Mesenchymal stem cell (in vitro differentiated cells and primary cell): ENCODE data around the gene IL27RA.
"Not testable (repeated sequence)": the region's sequence is repeated elsewhere in the genome, so short reads cannot be mapped to it uniquely, and the experiment has no call there.

Experiments
- DNase-seq: peaks from one replicate; pipeline ENCODE4 v3.0.0-alpha.2; 2013
- H2AFZ ChIP-seq: one replicate; pipeline ENCODE4 v1.6.1; 2013; ENCODE audit warnings: low read depth, mild to moderate bottlenecking, control low read depth, inconsistent platforms, low read length, moderate library complexity
- H2AK5ac ChIP-seq: 2 replicates; pipeline ENCODE4 v1.6.1; 2013; ENCODE audit warnings: low read length, moderate library complexity, mild to moderate bottlenecking, inconsistent platforms; ENCODE audit not compliant: severe bottlenecking
- H2BK120ac ChIP-seq: one replicate; pipeline ENCODE4 v1.6.1; 2013; ENCODE audit warnings: low read depth, mild to moderate bottlenecking, inconsistent platforms, low read length, moderate library complexity
- H2BK12ac ChIP-seq, 2 experiments: one replicate each; pipeline ENCODE4 v1.6.1; 2013; ENCODE audit warnings: inconsistent platforms in 2 of 2, low read length in 2 of 2, mild to moderate bottlenecking in 2 of 2, moderate library complexity in 2 of 2, control low read depth in 1 of 2
- H2BK15ac ChIP-seq: one replicate; pipeline ENCODE4 v1.6.1; 2013; ENCODE audit warnings: mild to moderate bottlenecking, low read depth, inconsistent platforms; ENCODE audit not compliant: poor library complexity, severe bottlenecking
- H2BK5ac ChIP-seq: 2 replicates; pipeline ENCODE4 v1.6.1; 2013; ENCODE audit warnings: low read depth, mild to moderate bottlenecking, low read length, control low read depth, inconsistent platforms; ENCODE audit not compliant: poor library complexity, severe bottlenecking
- H3K14ac ChIP-seq, 2 experiments: one replicate each; pipeline ENCODE4 v1.6.1; 2013; ENCODE audit warnings: inconsistent platforms in 2 of 2, low read length in 2 of 2, control low read depth in 1 of 2, mild to moderate bottlenecking in 1 of 2, moderate library complexity in 1 of 2
- H3K18ac ChIP-seq, 2 experiments: one replicate each; pipeline ENCODE4 v1.6.1; 2013; ENCODE audit warnings: inconsistent platforms in 2 of 2, low read length in 2 of 2, control low read depth in 1 of 2, low read depth in 1 of 2, mild to moderate bottlenecking in 1 of 2
- H3K23ac ChIP-seq, 2 experiments: one replicate each; pipeline ENCODE4 v1.6.1; 2013; ENCODE audit warnings: inconsistent platforms in 2 of 2, low read length in 2 of 2, mild to moderate bottlenecking in 2 of 2, moderate library complexity in 2 of 2, control low read depth in 1 of 2
- H3K27ac ChIP-seq: 2 replicates; pipeline ENCODE4 v1.5.1; 2013; ENCODE audit warnings: mild to moderate bottlenecking, moderate library complexity, low read length, control low read depth, inconsistent platforms; ENCODE audit not compliant: poor library complexity, severe bottlenecking
- H3K27me3 ChIP-seq, 2 experiments: 2 replicates each; pipeline versions ENCODE4 v1.6.1 to v1.7.0; 2013; ENCODE audit warnings: low read length in 2 of 2, mild to moderate bottlenecking in 2 of 2, moderate library complexity in 2 of 2, control low read depth in 1 of 2, inconsistent platforms in 1 of 2; ENCODE audit not compliant: control insufficient read depth in 1 of 2, insufficient read depth in 1 of 2
- H3K36me3 ChIP-seq, 2 experiments: 2 replicates each; pipeline versions ENCODE4 v1.6.1 to v1.7.0; 2013; ENCODE audit warnings: low read length in 2 of 2, control low read depth in 1 of 2, inconsistent platforms in 1 of 2, low read depth in 1 of 2, mild to moderate bottlenecking in 1 of 2; ENCODE audit not compliant: insufficient read depth in 2 of 2, control insufficient read depth in 1 of 2
- H3K4ac ChIP-seq, 2 experiments: one replicate each; pipeline ENCODE4 v1.6.1; 2013; ENCODE audit warnings: inconsistent platforms in 2 of 2, low read length in 2 of 2, mild to moderate bottlenecking in 2 of 2, moderate library complexity in 2 of 2, control low read depth in 1 of 2, low read depth in 1 of 2
- H3K4me1 ChIP-seq: 2 replicates; pipeline ENCODE4 v1.6.1; 2013; ENCODE audit warnings: low read depth, low read length, control low read depth; ENCODE audit not compliant: control insufficient read depth, insufficient read depth
- H3K4me2 ChIP-seq: 2 replicates; pipeline ENCODE4 v1.6.1; 2013; ENCODE audit warnings: low read length, mild to moderate bottlenecking, inconsistent platforms; ENCODE audit not compliant: poor library complexity, severe bottlenecking
- H3K4me3 ChIP-seq, 2 experiments: 2 replicates each; pipeline versions ENCODE4 v1.5.1 to v1.7.0; 2013; ENCODE audit warnings: low read length in 2 of 2, mild to moderate bottlenecking in 2 of 2, control low read depth in 1 of 2, low read depth in 1 of 2; ENCODE audit not compliant: insufficient read depth in 1 of 2
- H3K79me1 ChIP-seq: replicated peaks from 2 replicates; pipeline ENCODE4 v1.6.1; 2013; ENCODE audit warnings: mild to moderate bottlenecking, control low read depth, low read length, inconsistent platforms; ENCODE audit not compliant: poor library complexity, severe bottlenecking
- H3K9ac ChIP-seq: 2 replicates; pipeline ENCODE4 v1.7.0; 2013; ENCODE audit warnings: mild to moderate bottlenecking, low read length, moderate library complexity
- H3K9me3 ChIP-seq: 2 replicates; pipeline ENCODE4 v1.7.0; 2013; ENCODE audit warnings: mild to moderate bottlenecking, low read length; ENCODE audit not compliant: control insufficient read depth
- H4K8ac ChIP-seq: one replicate; pipeline ENCODE4 v1.6.1; 2013; ENCODE audit warnings: inconsistent platforms, mild to moderate bottlenecking, low read length, moderate library complexity
- H4K91ac ChIP-seq: one replicate; pipeline ENCODE4 v1.6.1; 2013; ENCODE audit warnings: mild to moderate bottlenecking, low read length, inconsistent platforms
- WGBS: methylation state at CpG from one replicate; pipeline ENCODE4 v1.1.7; 2013; ENCODE audit warnings: mixed read lengths; 5-methylcytosine and 5-hydroxymethylcytosine counted together

IL27RA gene

GRCh38 chr19:14042659-14043608, 11.4 kb downstream of the IL27RA start:
- not testable (repeated sequence) for H3K23ac ChIP-seq, H3K27me3 ChIP-seq, H2AFZ ChIP-seq, H2BK5ac ChIP-seq, H2BK15ac ChIP-seq, H3K4ac ChIP-seq, H3K4me1 ChIP-seq, H3K79me1 ChIP-seq, H2BK120ac ChIP-seq, H2BK12ac ChIP-seq, H2AK5ac ChIP-seq, H3K27ac ChIP-seq, H3K4me2 ChIP-seq, H4K91ac ChIP-seq, H3K9me3 ChIP-seq, H3K14ac ChIP-seq, H4K8ac ChIP-seq
- DNase-seq, result peak; percentile 91
- 82% methylated on average over 18 of the region's 19 CpGs for WGBS
- peak overlapping the region in 1 of 2 experiments; percentile 34 for H3K18ac ChIP-seq
- peak overlapping the region in 1 of 2 experiments; percentile 45 for H3K4me3 ChIP-seq
- peak overlapping the region; percentile 69 for H3K9ac ChIP-seq
- peaks cover 0 to 14% of the 10 kb centered on the region in 2 experiments for H3K36me3 ChIP-seq

DNA sequence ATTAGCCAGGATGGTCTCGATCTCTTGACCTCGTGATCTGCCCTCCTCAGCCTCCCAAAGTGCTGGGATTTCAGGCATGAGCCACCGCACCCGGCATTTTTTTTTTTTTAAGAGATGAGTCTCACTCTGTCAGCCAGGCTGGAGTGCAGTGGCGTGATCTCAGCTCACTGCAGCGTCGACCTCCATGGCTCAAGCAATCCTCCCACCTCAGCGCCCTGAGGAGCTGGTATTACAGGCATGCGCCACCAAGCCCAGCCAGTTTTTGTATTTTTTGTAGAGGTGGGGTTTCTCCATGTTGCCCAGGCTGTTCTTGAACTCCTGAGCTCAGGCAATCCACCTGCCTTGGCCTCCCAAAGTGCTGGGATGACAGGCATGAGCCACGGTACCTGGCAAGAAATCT, 16.3 kb downstream of the IL27RA start:
- not testable (repeated sequence) for H3K18ac ChIP-seq, H3K23ac ChIP-seq, H3K4ac ChIP-seq, DNase-seq, H3K27me3 ChIP-seq, H3K14ac ChIP-seq, H2BK12ac ChIP-seq, H3K27ac ChIP-seq, H2BK120ac ChIP-seq, H3K9ac ChIP-seq, H2BK5ac ChIP-seq, H4K91ac ChIP-seq, H2AFZ ChIP-seq, H4K8ac ChIP-seq, H3K9me3 ChIP-seq, H3K4me3 ChIP-seq, H2AK5ac ChIP-seq, H3K4me1 ChIP-seq, H3K4me2 ChIP-seq, H2BK15ac ChIP-seq, H3K79me1 ChIP-seq
- H3K36me3 ChIP-seq, result peaks cover 0 to 19% of the 10 kb centered on the region in 2 experiments
- WGBS, result 97% methylated on average over 9 of the region's 10 CpGs

DNA sequence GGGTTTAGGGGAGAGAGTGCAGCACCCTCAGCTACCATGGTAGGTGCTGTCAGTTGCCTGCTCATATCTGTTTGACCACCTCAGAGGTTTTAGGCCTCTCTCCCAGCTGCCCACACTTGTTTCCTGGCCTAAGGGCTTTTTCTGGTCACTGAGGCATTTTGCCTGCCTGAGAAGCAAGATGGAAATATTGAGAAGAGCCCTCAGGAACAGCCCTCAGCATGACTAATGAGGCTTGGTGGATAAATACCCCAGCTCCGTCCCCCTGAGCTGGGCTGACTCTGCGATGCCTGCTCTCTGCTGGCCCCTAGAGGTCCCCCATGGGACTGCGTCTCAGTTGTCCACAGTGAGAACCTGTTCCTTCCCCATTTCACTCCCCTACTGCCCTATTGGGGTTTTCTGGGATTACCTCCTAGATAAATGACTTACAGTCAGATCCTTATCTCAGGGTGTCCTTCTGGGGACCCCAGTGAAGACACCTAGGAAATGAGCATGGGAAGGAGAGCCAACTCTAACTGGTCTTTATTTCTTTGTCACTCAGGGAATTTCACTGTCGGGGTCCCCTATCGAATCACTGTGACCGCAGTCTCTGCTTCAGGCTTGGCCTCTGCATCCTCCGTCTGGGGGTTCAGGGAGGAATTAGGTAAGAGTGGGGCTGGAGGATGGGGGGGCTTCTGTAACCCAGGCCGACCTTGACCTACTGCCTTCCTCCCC, 17.0 kb downstream of the IL27RA start:
- Histone ChIP-seq H4K8ac (no peak overlapping the region), H4K91ac (no peak overlapping the region)
- 56% methylated on average over 6 of the region's 8 CpGs for WGBS

DNA sequence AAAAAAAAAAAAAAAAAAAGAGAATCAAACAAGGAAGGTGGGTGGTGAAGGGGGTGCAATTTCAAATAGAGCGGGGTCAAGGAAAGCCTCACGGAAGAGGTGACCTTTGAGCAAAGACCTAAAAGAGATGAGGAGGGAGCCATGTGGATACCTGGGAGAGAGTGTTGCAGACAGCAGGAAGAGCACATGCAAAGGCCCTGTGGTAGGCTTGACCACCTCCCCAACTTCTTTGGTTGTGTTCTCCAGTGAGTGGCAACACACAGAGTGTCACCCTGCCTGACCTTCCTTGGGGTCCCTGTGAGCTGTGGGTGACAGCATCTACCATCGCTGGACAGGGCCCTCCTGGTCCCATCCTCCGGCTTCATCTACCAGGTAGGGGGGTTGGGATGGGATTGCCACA, 18.9 kb downstream of the IL27RA start:
- WGBS, result 98% methylated on average over 4 of the region's 4 CpGs
- no peak overlapping the region for H3K14ac ChIP-seq

More for the DNA sequence above, 17.0 kb downstream of the IL27RA start:
- DNase-seq, result peak; percentile 88
- Histone ChIP-seq H3K9me3 (peaks cover 3% of the 10 kb centered on the region), H2AFZ (no peak overlapping the region), H3K23ac (no peak overlapping the region), H2BK15ac (no peak overlapping the region), H3K14ac (no peak overlapping the region), H3K36me3 (peaks cover 0 to 19% of the 10 kb centered on the region in 2 experiments), H3K27ac (no peak overlapping the region), H2BK120ac (no peak overlapping the region), H2BK5ac (no peak overlapping the region), H2BK12ac (no peak overlapping the region), H3K4me1 (peaks cover 4% of the 10 kb centered on the region), H2AK5ac (no peak overlapping the region), H3K18ac (no peak overlapping the region), H3K79me1 (no peaks in the 10 kb centered on the region), H3K4ac (no peak overlapping the region), H3K9ac (no peak overlapping the region), H3K4me2 (no peak overlapping the region), H3K4me3 (no peak overlapping the region), H3K27me3 (no peaks in the 10 kb centered on the region)

More for the DNA sequence above, 18.9 kb downstream of the IL27RA start:
- Histone ChIP-seq H3K79me1 (no peaks in the 10 kb centered on the region), H3K18ac (no peak overlapping the region), H2BK15ac (no peak overlapping the region), H3K27me3 (peaks cover 4 to 8% of the 10 kb centered on the region in 2 experiments), H3K9me3 (peaks cover 3% of the 10 kb centered on the region), H3K36me3 (peaks cover 0 to 19% of the 10 kb centered on the region in 2 experiments), H3K4me2 (no peak overlapping the region), H2AFZ (no peak overlapping the region), H3K9ac (no peak overlapping the region), H3K27ac (no peak overlapping the region), H3K23ac (no peak overlapping the region), H3K4ac (no peak overlapping the region), H4K91ac (no peak overlapping the region), H3K4me3 (no peak overlapping the region), H2BK12ac (no peak overlapping the region), H3K4me1 (peaks cover 4% of the 10 kb centered on the region), H4K8ac (no peak overlapping the region), H2BK5ac (no peak overlapping the region), H2BK120ac (no peak overlapping the region), H2AK5ac (no peak overlapping the region)
- DNase-seq, result no peak
